HFFc6 (cell line): ENCODE data around the gene ALCAM. TPM values are rescaled to one million over a fixed set of nuclear protein-coding genes. Genes with fewer than 3 reads are reported as not detected.

Experiments
- DNase-seq: peaks from one replicate; pipeline ENCODE4 v3.0.0-alpha.2; 2018
- H3K27ac Mint-ChIP-seq: 2 replicates; pipeline ENCODE4 v1.8.0; 2020; ENCODE audit warnings: mild to moderate bottlenecking, mixed read lengths
- H3K27me3 Mint-ChIP-seq: 2 replicates; pipeline ENCODE4 v1.8.0; 2021; ENCODE audit warnings: mild to moderate bottlenecking, moderate library complexity, mixed read lengths; ENCODE audit not compliant: insufficient read depth
- H3K36me3 Mint-ChIP-seq: 2 replicates; pipeline ENCODE4 v1.8.0; 2021; ENCODE audit warnings: low read depth, mixed read lengths
- H3K4me1 Mint-ChIP-seq: 2 replicates; pipeline ENCODE4 v1.8.0; 2020; ENCODE audit warnings: low read depth, mixed read lengths
- H3K4me3 Mint-ChIP-seq: 2 replicates; pipeline ENCODE4 v1.8.0; 2020; ENCODE audit warnings: mild to moderate bottlenecking, moderate library complexity, mixed read lengths
- H3K9me3 Mint-ChIP-seq: 2 replicates; pipeline ENCODE4 v1.8.0; 2020; ENCODE audit warnings: mild to moderate bottlenecking, mixed read lengths
- long read RNA-seq: library from polyadenylated mRNA; unstranded; transcript quantifications from one replicate; pipeline ENCODE4 v2.0.0, GENCODE V29; 2019
- total RNA-seq, 6 experiments: library from RNA; stranded (reverse); fragmentation: NEBNext Ultra II Directional; extraction: Animal tissue kit (Norgen Biotek cat#: 25700); gene quantifications; 2 replicates in 1 of 6; 3 replicates in 5 of 6; pipeline ENCODE4 v1.2.3, GENCODE V29; 2021
- TF ChIP-seq, protein P1 (sequence below): fragments of 200-600 bp; sonication (generic); IDR thresholded peaks from 2 replicates; pipeline ENCODE4 v1.5.0; 2021; ENCODE audit warnings: antibody characterized with exemption, mild to moderate bottlenecking

ALCAM gene
- 100 to 1,000 TPM; 307 to 420 (median 361) TPM for total RNA-seq
- long read RNA-seq, full-length matches to known transcripts = 154 of 374 reads
- long read RNA-seq, partial matches to known transcripts = 117 of 374 reads
- long read RNA-seq, other reads (novel, unspliced or antisense) = 103 of 374 reads

DNA sequence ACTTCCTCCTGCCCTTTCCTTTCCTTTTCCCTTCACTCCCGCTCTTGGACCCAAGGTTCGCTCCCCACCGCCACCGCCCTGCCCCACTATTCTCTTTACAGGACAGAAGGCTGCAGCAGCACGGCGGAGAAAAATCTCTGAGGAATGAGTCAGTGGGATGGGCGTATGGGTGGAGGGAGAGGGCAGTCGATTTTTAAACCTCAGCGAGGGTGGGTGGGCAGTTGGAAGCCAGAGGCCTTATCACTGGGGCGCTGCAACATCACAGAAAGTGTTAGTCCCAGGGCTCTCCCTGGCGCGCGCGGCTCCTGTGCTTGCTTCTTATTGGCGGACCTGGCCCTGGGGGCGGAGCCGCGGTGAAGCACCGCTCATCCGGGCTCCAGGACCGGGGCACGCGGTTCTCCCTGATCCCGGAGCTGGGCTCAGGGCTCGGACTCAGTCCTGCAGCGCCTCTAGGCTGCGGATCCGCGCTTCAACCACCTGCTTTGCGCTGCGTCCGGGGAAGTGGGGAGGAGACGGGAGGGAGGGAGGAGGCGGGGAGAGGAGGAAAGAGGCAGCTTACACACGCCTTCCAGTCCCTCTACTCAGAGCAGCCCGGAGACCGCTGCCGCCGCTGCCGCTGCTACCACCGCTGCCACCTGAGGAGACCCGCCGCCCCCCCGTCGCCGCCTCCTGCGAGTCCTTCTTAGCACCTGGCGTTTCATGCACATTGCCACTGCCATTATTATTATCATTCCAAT, at the start of gene ALCAM:
TSS of gene ALCAM (plus strand) at position 584 of the 737 bp plus-strand sequence.
- H3K9me3 Mint-ChIP-seq = no peaks in the 10 kb centered on the region
- H3K4me1 Mint-ChIP-seq = peaks cover 55% of the 10 kb centered on the region
- H3K36me3 Mint-ChIP-seq = peaks cover 32% of the 10 kb centered on the region
- peak within 1 kb of the TSS; percentile 98 for H3K27ac Mint-ChIP-seq
- H3K27me3 Mint-ChIP-seq = peaks cover 12% of the 10 kb centered on the region
- DNase-seq = peak; percentile 99
- TF ChIP-seq, protein P1, sequence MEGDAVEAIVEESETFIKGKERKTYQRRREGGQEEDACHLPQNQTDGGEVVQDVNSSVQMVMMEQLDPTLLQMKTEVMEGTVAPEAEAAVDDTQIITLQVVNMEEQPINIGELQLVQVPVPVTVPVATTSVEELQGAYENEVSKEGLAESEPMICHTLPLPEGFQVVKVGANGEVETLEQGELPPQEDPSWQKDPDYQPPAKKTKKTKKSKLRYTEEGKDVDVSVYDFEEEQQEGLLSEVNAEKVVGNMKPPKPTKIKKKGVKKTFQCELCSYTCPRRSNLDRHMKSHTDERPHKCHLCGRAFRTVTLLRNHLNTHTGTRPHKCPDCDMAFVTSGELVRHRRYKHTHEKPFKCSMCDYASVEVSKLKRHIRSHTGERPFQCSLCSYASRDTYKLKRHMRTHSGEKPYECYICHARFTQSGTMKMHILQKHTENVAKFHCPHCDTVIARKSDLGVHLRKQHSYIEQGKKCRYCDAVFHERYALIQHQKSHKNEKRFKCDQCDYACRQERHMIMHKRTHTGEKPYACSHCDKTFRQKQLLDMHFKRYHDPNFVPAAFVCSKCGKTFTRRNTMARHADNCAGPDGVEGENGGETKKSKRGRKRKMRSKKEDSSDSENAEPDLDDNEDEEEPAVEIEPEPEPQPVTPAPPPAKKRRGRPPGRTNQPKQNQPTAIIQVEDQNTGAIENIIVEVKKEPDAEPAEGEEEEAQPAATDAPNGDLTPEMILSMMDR = peak; percentile 75
- peak within 1 kb of the TSS; percentile 98 for H3K4me3 Mint-ChIP-seq

DNA sequence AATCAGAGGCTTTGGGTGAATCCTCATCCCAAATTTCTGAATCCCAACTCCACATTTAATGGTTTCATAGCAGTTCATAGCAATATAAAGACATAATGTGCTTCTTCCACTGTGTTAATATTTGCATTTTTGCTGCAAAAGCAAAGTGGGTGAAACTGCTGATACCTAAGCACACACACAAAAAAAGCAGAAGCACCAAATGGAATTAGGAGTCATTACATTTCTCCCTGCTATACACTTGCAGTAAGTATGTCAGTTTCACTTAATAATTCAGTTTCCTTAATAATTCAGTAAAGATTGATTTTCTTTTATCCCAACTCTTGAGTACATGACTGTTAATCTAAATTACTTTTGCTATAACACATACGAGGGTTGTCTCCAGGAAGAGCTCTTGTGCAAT, 48.9 kb upstream of the ALCAM start:
- Mint-ChIP-seq H3K27me3 (no peaks in the 10 kb centered on the region), H3K4me1 (no peaks in the 10 kb centered on the region), H3K9me3 (no peaks in the 10 kb centered on the region), H3K36me3 (no peaks in the 10 kb centered on the region), H3K27ac (no peak overlapping the region), H3K4me3 (no peak overlapping the region)
- TF ChIP-seq, protein P1 = no peak
- no peak for DNase-seq

DNA sequence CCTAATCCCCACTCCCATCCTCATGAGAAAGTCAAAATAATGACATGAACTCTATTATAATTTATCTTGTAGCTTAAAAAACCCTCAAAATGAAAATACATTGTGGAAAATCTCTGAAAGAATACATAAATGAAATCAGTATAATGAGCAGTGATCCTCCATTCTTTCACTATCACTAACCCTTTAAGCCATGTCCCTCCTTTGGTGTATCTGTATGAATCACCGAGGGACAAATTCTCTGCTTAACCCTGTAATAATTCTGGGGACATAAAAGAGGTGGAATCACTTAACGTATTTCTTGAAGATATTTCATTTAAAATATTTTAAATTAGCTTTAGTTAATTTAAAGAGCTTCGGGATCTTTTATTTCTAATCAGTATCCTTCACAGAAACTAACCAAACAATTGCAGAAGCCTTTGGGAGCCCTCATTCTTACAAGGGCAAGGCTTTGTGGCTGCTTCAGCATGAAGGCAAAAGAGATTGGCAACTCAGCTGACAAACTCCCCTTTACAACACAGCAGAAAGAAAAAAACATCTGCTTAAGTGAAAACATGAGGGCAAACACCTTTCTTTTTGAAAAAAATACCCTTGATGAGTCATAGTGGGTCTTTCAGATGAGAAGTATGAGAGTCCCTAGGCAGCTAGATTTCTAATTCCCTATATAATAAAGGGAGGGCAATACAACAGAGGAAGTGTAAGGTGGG, 44.0 kb upstream of the ALCAM start:
- H3K9me3 Mint-ChIP-seq = no peaks in the 10 kb centered on the region
- no peaks in the 10 kb centered on the region; the same call in 1 of the 2 replicates for H3K36me3 Mint-ChIP-seq
- TF ChIP-seq, protein P1 = no peak
- no peaks in the 10 kb centered on the region for H3K27me3 Mint-ChIP-seq
- H3K27ac Mint-ChIP-seq = no peak overlapping the region
- no peak for DNase-seq
- no peak overlapping the region for H3K4me3 Mint-ChIP-seq
- H3K4me1 Mint-ChIP-seq = no peaks in the 10 kb centered on the region

DNA sequence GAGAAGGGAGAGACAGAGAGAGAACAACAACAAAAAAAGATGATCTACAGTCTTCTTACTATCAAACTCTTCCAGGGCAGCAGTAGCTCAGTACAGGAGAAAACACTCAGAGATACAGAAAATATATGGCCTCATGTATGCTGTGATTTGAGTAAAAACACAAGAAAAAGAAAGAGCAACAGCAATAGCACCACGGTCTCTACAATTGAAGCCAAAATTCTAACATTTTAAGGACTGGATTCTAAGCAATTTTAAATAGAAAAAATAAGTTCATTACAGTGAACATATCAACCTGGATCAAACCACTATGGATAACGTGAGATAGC, 43.5 kb upstream of the ALCAM start:
- TF ChIP-seq, protein P1 = no peak
- no peaks in the 10 kb centered on the region; the same call in 1 of the 2 replicates for H3K36me3 Mint-ChIP-seq
- H3K4me3 Mint-ChIP-seq = no peak overlapping the region
- no peak overlapping the region for H3K27ac Mint-ChIP-seq
- peaks cover 3% of the 10 kb centered on the region; the same call in 1 of the 2 replicates for H3K4me1 Mint-ChIP-seq
- no peaks in the 10 kb centered on the region for H3K9me3 Mint-ChIP-seq
- H3K27me3 Mint-ChIP-seq = no peaks in the 10 kb centered on the region
- no peak for DNase-seq

DNA sequence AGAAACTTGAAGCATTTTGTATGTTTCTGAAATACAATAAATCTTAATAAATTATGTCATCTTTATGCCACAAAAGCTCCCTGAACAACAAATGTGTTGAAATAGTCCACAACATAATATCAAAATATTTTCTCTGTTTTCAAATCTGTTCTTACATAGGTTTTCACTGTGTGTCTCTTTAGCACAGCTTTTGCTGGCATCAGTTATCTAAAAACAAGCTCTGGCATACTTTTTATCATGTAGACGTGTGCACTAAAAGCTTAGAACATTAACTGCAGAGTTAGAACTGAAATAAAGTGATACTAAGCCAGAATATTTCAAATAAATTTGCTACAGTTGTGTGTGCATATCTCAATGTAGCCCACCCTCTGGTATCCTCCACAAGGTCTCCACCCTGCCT, 41.8 kb upstream of the ALCAM start:
- TF ChIP-seq, protein P1 = no peak
- DNase-seq = no peak
- no peak overlapping the region for H3K27ac Mint-ChIP-seq
- peaks cover 6% of the 10 kb centered on the region; the same call in 1 of the 2 replicates for H3K4me1 Mint-ChIP-seq
- H3K4me3 Mint-ChIP-seq = no peak overlapping the region
- H3K9me3 Mint-ChIP-seq = no peaks in the 10 kb centered on the region
- H3K36me3 Mint-ChIP-seq = no peaks in the 10 kb centered on the region; the same call in 1 of the 2 replicates
- H3K27me3 Mint-ChIP-seq = no peaks in the 10 kb centered on the region
